ENCODE results near the gene SLC49A3. TPM values are rescaled to one million over a fixed set of nuclear protein-coding genes. Genes with fewer than 3 reads are reported as not detected.
"Not testable (repeated sequence)": the region's sequence is repeated elsewhere in the genome, so short reads cannot be mapped to it uniquely, and the experiment has no call there.

SLC49A3 gene
- polyA plus RNA-seq, 3 donors = 2.5 to 3.1 (median 2.8) TPM

DNA sequence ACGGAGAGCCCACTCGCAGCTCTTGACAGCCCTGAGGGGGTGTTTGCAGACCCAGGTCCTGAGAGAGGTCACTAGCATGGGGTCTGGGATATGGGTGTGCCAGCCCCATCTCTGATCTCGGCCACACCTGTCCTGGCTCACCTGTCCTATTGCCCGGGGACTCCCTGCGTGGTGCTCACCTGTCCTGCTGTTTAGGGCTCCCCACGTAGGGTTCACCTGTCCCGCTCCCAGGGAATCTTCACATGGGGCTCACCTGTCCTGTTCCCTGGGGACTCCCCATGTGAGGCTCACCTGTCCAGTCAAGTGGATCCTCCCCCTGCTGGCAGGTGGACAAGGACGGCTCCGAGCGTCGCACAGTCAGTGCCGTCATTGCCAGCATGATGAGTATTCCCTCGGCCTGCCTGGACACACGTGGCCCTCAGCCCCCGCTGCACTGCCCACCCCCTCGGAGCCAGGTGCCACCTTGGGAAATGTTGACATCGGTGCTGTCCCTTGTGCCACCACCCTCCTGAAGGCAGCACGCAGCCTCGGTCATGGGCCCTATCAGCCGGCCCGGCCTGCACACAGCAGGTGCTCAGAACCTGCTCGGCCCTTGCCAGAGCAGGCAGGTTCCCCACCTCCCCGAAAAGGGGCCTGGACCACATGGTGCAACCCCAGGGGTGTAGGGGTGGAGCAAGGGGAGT is 6.3 kb downstream of the SLC49A3 start:
- no peak for DNase-seq (ENCODE audit: low read depth in 3 of 3, low spot score in 2 of 3)

DNA sequence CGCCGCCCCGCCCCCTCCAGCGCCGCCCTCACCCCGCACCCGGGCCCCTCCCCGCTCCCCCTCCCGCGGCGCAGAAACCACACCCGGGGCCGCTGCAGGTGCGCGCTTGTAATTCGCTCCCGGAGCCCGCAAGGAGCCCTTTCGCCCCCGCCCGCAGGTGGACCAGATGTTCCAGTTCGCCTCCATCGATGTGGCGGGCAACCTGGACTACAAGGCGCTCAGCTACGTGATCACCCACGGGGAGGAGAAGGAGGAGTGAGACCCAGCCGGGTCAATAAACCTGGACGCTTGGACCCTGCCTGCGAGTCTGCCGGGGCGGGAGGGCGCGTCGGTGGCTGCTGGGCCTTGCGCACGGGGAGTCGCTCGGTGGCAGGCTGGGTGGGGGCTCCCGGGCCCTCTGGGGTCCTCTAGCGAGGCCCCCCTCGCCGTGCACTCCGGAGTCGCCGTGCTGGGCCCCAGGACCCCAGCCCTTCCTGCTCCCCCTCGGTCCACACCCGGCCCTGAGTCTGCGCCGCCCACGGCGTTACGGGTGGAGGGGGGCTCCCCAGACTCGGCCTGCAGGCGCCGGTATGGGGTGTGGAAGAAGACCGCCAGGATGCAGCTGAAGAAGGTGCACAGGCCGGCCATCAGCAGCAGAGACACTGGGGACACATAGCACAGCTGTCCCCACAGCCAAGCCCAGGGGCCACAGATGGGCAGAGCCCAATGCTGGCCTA is 7.1 kb downstream of the SLC49A3 start:
- no peak for DNase-seq (ENCODE audit: low read depth in 3 of 3, low spot score in 2 of 3)

DNA sequence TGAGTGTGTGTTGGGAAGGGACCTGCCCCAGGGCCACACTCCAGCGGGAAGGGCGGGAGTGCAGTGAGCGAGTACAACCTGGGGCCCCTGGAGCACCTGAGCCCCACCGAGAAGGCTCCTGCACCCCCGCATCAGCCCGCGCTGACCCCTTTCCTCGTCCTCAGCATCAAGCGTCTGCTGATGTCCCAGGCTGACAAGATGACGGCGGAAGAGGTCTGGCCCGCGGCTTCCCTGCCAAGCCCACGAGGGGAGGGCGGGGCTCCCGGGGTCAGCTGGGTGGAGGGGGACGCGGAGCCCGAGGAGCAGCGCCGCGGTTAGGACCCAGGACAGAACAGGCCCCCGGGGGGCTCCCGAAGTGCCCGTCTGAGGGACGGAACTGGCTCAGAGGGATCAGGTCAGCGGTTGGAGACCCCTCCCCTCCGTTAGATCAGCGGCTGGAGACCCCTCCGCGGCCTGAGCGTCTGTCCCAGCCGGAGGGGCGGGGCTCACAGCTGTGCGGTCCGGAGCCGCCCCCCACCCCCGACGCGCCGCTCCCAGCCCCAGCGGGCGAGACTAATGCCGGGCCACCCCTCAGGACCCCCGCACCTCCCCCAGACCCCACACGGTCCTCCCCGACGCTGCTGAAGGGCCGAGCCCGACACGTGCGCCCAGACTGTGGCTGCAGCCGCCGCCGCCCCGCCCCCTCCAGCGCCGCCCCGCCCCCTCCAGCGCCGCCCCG is 7.9 kb downstream of the SLC49A3 start:
- DNase-seq (ENCODE audit: low read depth in 3 of 3, low spot score in 2 of 3) = no peak

DNA sequence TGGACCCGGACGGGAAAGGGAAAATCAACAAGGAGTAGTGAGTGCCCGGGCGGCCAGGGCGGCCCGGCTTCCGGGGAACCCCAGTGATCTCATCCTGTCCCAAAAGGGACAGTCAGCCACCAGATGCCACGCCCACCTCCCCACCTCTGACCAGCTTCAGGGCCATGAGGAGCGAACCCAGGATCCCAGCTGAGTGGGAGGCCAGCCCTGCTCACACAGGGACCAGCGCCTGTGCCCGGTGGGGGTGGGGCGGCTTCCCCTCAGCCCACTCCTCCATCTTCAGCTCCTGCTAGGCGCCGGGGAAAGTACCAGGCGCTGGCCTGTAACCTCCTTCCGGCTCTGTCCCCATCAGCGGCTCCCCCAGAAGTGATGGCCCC is 8.4 kb downstream of the SLC49A3 start:
- no peak for DNase-seq (ENCODE audit: low read depth in 3 of 3, low spot score in 2 of 3)

DNA sequence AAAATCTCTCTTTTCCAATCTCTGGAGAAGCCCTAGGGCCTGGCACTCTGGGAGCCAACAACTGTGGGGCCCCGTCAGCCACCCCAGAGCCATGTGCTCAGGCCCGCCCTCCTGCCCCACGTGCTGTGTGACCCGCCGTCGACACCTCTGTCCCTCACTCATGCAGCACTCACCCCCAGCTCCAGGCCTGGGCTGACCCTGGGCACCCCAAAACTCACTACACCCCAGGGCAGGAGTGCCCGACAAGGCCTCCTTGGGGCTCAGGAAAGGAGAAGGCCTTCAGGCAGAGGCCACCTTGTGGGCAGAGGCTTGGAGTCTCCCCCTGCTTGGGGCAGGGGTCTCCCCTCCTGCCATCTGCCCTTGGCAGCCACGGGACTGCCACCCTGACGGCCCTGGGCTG is 8.9 kb downstream of the SLC49A3 start:
- no peak for DNase-seq (ENCODE audit: low read depth in 3 of 3, low spot score in 2 of 3)

DNA sequence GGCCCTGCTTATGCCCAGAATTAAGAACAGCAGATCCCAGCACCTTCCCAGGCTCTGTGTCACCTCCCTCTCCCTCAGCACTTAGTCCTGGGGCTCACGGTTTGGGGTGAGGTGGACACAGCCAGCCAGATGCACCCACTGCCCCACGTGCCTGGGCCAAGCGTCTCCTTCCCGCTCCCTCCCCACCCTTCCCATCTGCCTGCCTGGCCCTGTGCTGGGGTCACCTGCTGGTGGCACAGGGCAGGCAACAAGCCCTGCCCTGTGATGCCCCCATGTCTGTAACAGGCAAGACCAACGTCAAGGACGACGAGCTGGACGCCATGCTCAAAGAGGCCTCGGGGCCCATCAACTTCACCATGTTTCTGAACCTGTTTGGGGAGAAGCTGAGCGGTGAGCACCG is 9.3 kb downstream of the SLC49A3 start:
- DNase-seq (ENCODE audit: low read depth in 3 of 3, low spot score in 2 of 3) = no peak

DNA sequence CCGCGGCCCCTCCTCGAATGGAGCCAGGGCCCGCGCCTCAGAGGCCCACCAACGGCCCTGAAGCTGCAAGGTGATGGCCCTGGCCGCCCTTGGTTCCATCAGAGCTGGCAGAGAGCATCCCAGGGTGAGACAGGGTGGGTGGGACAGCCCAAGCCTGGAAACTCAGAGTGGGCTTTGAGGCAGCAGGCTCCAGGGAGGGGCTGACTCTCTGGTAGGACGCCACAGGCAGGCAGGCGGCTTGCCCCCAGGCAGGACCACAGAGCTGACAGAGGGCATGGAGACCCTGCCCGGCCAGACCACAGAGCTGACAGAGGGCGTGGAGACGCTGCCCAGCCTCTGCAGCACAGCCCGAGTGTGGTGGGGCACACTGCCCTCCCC is 9.9 kb downstream of the SLC49A3 start:
- no peak for DNase-seq (ENCODE audit: low read depth in 3 of 3, low spot score in 2 of 3)

DNA sequence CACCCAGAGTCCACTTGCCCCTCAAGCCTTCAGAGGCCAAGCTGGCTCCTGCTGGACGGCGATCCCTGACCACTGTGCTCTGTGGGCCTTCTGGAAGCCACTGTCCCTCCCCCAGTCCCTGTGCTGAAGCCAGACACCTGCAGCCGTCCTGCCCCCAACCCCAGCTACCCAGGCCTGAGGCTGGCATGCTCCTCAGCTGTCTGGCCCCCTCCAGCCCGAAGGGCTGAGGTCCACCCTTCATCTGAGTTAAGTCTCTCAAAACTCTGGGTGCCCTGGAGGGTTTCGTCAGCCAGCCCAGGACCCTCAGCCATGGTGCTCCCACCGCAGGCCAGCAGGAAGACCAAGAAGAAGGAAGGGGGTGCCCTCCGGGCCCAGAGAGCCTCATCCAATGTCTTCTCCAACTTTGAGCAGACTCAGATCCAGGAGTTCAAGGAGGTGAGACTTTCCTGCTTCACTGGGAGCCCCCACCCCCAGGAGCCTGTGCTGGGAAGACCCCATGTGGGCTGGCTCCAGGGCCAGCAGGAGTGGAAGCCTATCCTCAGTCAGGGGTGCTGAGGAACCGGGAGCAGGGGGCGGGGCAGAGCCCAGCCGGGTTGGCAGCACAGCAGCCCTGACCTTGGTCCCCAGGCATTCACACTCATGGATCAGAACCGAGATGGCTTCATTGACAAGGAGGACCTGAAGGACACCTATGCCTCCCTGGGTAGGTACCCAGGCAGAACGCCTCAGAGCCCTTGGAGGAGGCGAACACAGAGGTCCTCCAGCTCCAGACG is 10.4 kb downstream of the SLC49A3 start:
- no peak for DNase-seq (ENCODE audit: low read depth in 3 of 3, low spot score in 2 of 3)

DNA sequence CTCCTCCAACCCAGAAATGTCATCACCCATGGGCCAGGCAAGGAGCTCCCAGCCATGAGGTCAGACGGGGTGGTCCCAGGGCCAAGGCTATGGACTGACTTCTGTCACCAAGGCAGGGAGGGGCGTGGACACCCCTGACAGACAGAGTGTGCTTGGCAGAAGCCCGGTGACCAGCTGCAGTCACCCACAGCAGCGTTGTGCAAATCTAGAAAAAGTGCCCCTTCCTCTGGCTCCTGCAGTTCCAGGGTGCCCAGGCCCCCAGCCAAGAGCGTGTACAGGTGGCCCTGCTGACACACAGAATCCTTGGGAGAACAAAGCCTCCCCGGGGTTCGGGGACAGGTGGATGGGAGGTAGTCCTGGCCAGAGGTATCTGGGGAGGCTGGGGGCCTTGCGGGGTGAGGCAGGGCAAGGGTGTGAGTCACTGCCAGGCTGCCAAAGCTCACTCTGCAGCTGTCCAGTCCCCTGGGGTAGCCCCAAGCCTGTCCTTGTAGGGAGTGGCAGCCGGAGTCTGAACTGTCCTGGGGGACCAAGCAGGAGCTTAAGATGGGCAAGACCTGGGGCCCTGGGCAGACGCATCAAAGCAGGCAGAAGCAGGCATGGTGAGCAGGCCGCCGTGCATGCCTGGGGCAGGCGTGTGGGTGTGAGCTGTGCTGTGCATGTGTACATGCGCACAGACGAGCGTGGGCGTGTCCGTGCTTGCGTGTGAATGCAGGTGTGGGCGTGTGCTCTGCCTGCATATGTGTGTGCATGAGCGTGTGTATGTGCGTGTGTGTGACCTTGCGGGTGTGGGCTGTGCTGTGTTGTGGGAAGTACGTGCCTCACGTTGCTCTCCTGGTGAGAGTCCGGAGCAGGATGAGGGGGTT is 11.3 kb downstream of the SLC49A3 start:
- DNase-seq (ENCODE audit: low read depth in 3 of 3, low spot score in 2 of 3) = no peak

DNA sequence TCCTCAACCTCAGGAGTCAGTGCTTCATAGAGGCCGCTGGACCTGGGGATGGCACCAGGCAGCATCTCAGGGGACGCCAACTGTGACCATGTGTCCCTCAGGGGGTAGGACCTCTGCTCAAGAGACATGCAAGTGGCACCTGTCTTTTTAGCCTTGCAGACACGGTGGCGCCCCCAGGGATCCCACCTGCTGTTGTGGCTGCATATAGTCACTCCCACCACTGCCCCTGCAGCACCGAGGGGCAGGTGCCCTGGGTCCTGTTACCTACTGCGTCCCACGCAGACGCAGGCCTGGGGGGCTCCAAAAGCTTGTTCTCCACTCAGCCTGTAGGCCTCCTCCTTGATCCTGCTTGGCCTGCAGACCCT is 12.1 kb downstream of the SLC49A3 start:
- no peak for DNase-seq (ENCODE audit: low read depth in 3 of 3, low spot score in 2 of 3)

DNA sequence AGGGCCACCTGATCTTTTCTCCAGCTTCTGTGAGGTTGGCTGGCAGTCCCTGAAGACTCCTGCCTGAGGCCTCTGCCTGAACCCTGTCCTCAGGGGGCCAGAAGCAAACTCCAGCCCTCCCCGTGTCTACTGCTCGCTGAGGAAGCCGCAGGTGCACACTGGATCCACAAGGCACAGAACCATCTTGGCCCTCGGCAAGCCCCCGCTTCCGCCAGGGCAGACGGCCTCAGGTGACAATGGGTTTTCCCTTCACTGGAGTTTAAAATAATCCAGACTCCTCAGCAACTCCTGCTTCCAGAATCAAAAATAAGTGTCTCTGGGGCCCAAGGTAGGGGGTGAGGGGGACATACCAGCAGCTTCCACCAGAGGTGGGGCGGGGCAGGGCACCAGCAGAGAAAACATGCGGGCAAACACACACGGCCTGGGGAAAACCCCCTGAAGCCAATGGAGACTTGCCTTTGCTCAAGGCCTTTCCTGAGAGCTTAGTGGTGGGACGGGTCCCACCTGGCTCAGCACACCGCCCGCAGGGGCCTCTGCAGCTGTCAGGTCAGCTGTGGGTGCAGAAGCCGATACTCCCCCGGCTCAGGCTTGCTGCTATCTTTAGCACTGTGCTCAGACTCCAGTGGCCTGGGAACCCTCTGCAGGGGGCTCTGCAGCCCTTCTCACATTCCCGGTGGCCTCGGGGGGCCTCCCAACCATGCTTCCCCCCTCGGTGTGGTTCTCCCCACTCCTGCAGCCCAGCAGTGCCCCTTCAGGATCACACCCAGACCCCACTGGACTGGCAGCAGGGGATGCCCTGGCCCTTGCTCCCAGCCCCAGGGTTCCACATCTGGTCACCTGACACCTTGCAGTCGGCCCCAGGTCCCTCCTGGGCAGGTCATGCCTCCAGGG is 12.7 kb downstream of the SLC49A3 start:
- DNase-seq (ENCODE audit: low read depth in 3 of 3, low spot score in 2 of 3) = no peak

DNA sequence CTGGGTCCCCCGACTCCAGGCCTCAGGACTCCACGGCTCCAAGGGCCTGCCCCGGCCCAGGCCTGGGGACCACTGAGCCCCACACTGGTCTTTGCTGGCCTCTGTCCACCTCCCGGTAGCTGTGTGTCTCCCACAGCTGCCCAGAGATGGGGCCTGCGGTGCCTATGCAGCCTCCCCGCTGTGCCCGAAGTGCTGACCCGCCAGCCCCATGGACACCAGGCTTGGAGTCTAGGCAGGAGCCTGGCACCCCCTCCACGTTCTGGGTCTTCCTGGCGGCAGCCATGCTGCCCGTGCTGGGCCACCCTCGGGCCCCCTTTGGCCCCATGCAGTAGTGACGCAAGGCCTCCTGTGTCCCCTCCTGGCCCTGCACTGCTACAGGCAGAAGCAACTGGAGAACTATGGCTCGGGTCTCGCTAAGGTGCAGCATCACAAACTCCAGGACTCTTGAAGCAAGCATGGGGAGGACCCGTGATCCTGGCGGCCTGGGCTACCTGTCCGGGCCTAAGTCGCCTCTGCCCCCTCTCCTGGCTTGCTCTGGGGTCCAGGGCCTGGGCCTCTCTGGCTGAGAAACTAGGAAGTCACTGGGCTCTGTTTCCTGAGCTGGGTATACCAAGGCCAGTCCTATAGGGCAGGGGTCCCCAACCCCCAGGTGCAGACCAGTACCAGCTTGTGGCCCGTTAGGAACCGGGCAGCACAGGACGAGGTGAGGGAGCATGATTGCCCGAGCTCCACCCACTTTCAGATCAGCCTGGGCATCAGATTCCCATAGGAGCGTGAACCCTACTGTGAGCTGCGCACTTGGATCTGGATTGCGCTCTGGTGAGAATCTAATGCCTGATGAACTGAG is 13.7 kb downstream of the SLC49A3 start:
- DNase-seq (ENCODE audit: low read depth in 3 of 3, low spot score in 2 of 3) = no peak

DNA sequence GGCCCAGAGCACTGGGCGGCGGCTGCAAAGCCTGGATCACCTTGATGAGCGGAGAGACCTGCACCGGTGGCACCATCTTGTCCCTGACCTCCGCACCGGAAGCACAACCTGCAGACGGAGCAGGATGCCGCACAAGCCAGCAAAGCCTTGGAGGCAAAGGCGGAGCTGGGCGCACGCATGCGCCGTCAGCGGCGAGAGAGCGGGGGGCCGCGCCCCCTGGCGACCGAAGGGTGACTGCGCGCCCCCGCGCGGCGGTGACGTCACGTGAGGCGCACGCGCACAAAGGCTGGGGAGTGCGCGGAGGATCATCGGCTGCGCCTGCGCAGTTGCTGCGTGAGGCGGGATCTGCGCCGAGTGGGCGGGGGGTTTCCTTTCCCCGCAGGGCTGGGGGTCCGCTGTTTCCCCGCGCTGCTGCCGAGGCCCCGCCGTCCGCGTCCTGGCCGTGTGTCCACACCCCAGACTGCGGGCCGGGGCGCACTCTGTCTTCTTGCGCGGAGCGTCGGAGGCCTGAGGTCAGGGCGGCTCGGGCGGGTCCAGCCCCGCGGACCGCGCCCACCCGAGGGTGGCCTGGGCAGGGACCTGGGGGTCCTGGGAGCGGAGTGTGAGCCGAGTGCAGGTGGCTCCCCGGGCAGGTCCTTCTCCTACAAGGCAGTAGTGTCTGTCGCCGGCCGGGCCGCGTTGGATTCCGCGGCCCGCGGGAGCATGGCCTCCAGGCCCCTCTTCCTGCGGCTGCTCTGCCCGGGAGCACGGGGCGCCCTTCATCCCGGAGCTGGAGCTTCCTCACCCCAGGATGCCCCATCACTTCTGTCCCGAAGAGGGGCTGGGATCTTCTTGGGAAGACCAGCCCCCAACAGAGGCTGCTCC is 14.5 kb downstream of the SLC49A3 start, which contains the start of the genes ATP5ME and MYL5:
ATP5ME (minus strand) TSS at position 105 of the 864 bp plus-strand sequence; CDS start at position 76, 29 bp downstream.
MYL5 (plus strand) TSS at position 371 of the 864 bp plus-strand sequence. CDS start 3,485 bp downstream, outside the sequence.
- DNase-seq (ENCODE audit: low read depth in 3 of 3, low spot score in 2 of 3) = peak; percentile 91 to 97 (median 92)

DNA sequence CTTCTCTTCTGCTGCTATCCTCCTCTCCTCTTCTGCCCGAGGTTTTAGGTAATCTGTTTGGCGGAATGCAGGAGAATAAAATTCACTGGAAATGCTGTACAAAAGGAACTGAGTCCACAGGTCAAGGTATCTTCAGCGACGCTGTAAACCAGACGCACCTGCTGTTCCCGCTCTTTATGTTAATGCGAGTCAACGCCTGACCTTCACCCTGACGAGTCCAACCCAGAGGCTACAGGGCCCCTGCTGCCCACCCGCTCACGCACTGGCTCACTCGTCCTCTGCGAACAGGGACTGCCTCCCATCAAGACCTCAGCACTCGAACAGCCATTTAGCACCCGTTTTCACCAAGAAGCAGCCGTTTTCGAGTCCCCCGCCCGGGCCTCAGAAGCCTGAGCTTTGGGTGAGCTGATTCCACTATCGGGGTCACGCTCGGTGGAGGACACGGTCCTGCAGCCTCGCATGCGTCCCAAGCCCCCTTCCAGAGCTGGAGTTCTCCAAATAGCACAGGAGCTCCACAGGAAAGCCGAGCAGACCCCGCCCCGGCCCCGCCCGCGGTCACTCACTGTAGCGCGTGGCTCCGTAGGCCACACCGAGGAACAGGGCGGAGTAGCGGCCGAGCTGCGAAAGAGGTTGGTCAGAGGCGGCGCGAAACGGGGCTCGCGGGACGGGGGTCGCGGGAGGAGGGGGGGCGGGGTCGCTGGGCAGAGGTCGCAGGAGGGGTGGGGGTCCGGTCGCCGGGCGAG is 15.4 kb downstream of the SLC49A3 start:
- no peak for DNase-seq (ENCODE audit: low read depth in 3 of 3, low spot score in 2 of 3)

DNA sequence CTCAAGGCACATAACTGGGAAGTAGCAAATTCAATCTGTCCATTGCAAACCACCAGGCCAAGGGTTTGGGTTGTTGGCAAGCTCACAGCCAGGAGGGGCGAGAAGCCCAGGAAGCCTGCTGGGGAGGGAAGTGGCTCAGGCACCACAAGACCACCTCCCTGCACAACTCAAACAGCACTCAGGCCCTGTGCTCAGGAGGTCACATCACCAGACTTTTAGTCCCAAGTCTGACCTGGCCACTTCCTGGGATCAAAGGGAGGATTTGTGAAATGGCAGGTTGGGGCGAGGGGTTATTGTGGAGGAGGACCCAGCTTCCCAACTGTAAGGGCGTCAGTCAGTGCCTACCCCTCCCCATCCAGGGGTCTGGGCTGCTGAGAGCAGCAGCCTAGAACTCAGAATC is 17.2 kb downstream of the SLC49A3 start:
- no peak for DNase-seq (ENCODE audit: low read depth in 3 of 3, low spot score in 2 of 3)

DNA sequence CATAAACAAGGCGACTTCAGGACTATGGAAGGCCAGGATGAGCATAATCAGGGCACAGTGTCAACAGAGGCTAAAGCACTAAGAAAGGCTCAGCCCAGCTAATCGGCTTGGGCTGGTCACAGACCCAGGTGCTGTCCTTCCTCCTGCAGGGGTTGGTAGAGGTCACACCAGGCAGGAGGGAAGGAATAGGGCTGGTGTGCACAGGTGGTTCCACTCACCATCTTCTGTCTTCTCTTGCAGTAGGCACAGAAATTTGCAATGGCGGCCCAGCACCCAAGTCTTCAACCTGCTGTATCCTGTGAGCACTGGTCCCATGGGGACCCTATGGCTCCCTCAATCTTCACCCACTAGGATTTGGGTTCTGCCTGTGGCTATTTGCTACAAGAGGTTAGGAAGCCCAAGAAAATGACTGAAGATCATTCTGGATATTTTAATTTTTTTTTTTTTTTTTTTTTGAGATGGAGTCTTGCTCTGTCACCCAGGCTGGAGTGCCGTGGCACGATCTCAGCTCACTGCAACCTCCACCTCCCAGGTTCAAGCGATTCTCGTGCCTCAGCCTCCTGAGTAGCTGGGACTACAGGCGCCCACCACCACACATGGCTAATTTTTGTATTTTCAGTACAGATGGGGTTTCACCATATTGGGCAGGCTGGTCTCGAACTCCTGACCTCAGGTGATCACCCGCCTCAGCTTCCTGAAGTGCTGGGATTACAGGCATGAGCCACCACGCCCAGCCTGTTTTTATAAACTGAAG is 19.0 kb downstream of the SLC49A3 start:
- DNase-seq (ENCODE audit: low read depth in 3 of 3, low spot score in 2 of 3) = not testable (repeated sequence)

All from right renal cortex interstitium (tissue), 3 donors.